ENCODE measurements around the gene USP12.

USP12 gene

GRCh38 chr13:27140060-27140459 is 31.6 kb downstream of the USP12 start:
- no peak for DNase-seq (ENCODE audit: low read depth, low spot score)
- in situ Hi-C loops (cut with HindIII; ENCODE audit: low sequenced_read_pairs), result no loop called here

DNA sequence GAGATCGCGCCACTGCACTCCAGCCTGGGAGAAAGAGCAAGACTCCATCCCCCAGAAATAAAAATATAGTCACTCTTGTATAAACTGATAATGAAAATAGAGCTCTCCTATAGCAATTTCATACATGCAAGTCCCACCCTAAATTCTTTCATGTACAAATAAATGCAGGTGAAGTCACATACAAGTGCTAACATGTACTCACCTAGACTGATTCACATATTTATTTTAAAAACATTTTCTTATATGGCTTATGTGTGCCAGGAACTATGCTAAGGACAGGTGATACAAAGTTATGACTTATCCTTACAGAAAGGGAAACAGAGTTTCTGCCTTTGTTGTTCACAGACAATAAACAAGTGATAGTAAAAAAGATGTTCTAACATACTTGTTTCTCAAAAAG is 32.0 kb downstream of the USP12 start:
- in situ Hi-C loops (cut with HindIII; ENCODE audit: low sequenced_read_pairs), result no loop called here
- no peak for DNase-seq (ENCODE audit: low read depth, low spot score)
- H3K4me3 ChIP-seq (ENCODE audit: low read depth, low read length), result no peak overlapping the region
- TF ChIP-seq, protein P1, sequence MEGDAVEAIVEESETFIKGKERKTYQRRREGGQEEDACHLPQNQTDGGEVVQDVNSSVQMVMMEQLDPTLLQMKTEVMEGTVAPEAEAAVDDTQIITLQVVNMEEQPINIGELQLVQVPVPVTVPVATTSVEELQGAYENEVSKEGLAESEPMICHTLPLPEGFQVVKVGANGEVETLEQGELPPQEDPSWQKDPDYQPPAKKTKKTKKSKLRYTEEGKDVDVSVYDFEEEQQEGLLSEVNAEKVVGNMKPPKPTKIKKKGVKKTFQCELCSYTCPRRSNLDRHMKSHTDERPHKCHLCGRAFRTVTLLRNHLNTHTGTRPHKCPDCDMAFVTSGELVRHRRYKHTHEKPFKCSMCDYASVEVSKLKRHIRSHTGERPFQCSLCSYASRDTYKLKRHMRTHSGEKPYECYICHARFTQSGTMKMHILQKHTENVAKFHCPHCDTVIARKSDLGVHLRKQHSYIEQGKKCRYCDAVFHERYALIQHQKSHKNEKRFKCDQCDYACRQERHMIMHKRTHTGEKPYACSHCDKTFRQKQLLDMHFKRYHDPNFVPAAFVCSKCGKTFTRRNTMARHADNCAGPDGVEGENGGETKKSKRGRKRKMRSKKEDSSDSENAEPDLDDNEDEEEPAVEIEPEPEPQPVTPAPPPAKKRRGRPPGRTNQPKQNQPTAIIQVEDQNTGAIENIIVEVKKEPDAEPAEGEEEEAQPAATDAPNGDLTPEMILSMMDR (IDR thresholded peaks at IDR 0.05; ENCODE audit: low read depth, low read length), result no peak

More at GRCh38 chr13:27140060-27140459, 31.6 kb downstream of the USP12 start:
- no peak overlapping the region for H3K4me3 ChIP-seq (ENCODE audit: low read depth, low read length)
- TF ChIP-seq, protein P1 (IDR thresholded peaks at IDR 0.05; ENCODE audit: low read depth, low read length), result no peak

GRCh38 chr13:27138457-27139093 is 33.0 kb downstream of the USP12 start:
- no peak for DNase-seq (ENCODE audit: low read depth, low spot score)
- TF ChIP-seq, protein P1 (IDR thresholded peaks at IDR 0.05; ENCODE audit: low read depth, low read length), result no peak
- H3K4me3 ChIP-seq (ENCODE audit: low read depth, low read length), result no peak overlapping the region
- in situ Hi-C loops (cut with HindIII; ENCODE audit: low sequenced_read_pairs), result no loop called here

DNA sequence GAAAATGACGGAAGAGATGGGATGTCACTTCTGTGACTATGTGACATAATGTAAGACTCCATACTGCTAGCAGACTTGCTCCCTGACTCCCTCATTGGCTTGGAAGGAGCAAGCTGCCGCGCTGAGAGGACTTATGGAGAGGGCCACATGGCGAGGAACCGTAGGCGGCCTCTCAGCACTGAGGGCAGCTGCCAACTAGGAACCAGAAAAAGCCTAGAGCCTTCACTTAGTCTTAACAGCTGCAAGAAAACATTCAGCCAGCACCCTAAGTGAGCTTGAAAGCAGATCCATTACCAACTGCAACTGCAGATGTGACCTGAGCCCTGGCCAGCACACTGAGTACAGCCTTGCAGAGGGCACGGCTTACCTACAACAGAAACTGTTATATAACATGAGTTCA is 33.9 kb downstream of the USP12 start:
- DNase-seq (ENCODE audit: low read depth, low spot score), result no peak
- no peak overlapping the region for H3K4me3 ChIP-seq (ENCODE audit: low read depth, low read length)
- in situ Hi-C loops (cut with HindIII; ENCODE audit: low sequenced_read_pairs), result no loop called here
- TF ChIP-seq, protein P1 (IDR thresholded peaks at IDR 0.05; ENCODE audit: low read depth, low read length), result no peak

DNA sequence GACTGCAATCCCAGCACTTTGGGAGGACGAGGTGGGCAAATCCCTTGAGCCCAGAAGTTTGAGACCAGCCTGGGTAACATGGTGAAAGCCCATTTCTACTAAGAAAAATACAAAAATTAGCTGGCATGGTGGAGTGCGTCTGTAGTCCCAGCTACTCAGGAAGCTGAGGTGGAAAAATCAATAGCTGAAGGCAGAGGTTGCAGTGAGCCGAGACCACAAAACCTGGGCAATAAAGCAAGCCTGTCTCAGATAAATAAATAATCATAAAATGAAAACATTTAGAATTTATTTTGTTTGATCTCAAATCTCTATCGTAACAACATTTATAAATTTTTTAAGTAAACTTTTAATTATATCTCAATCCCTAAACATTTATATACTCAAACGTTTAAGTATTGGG is 36.6 kb downstream of the USP12 start:
- H3K4me3 ChIP-seq (ENCODE audit: low read depth, low read length), result no peak overlapping the region
- TF ChIP-seq, protein P1 (IDR thresholded peaks at IDR 0.05; ENCODE audit: low read depth, low read length), result no peak
- in situ Hi-C loops (cut with HindIII; ENCODE audit: low sequenced_read_pairs), result no loop called here
- no peak for DNase-seq (ENCODE audit: low read depth, low spot score)

GRCh38 chr13:27133889-27134288 is 37.7 kb downstream of the USP12 start:
- H3K4me3 ChIP-seq (ENCODE audit: low read depth, low read length), result no peak overlapping the region
- no peak for DNase-seq (ENCODE audit: low read depth, low spot score)
- TF ChIP-seq, protein P1 (IDR thresholded peaks at IDR 0.05; ENCODE audit: low read depth, low read length), result no peak
- in situ Hi-C loops (cut with HindIII; ENCODE audit: low sequenced_read_pairs), result no loop called here
